GM19452 (cell line): ENCODE data around the gene SEPSECS.
"Not testable (repeated sequence)": the region's sequence is repeated elsewhere in the genome, so short reads cannot be mapped to it uniquely, and the experiment has no call there.

ENCODE experiments used
- ATAC-seq: cut with Tn5 transposase; IDR thresholded peaks from one replicate; pipeline ENCODE4 v1.9.1; 2021; ENCODE audit not compliant: unreplicated experiment

SEPSECS gene

DNA sequence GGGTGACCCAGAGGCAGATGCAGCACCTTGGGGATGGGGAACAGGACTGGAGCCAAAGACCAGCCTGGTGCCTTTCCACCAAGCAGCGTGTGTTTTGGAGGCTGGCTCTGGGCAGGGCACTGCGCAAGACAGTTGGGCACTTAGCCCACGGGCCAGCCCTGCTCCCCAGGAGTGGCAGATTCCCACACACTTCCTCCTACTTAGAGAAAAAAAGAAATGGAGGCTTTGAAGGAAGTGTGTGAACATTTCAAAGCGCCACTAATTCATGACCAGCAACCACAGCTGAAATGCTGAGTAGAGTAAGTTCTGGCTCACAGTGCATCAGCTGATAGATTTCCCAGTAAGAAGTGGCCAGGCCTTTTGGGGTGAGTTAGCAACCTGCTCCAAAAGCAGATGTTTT, 74.6 kb downstream of the SEPSECS start:
- ATAC-seq: no peak

- ATAC-seq: not testable (repeated sequence)
Measured at GRCh38 chr4:25083441-25083840, 76.8 kb downstream of the SEPSECS start.

DNA sequence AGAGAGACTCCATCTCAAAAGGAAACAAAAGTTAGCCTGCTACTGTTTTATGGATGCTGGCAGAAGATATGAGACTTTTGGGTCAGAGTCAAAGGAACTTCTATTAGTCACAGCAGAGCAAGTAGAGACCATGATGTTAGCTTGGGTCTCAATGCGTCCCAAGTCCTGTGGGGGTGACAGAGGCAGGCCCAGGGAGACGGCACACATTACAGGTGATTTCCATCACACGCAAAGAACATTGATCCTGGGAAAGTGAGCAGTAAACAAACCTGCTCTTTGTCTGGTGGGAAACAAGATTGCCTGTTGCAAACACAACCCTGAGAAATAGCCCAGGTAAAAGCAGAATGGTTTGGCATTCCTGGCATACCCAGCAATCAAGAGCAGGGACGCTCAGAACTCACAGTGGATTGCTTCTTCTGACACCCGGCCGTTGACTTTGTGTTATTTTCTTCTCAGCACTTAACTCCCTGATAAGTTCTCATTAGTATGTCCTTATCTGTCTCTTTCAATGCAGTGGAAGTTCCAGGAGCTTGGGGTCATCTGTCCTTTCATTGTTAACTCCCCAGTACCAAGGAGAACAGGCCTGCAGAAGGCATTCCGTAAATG, 78.3 kb downstream of the SEPSECS start:
- no peak for ATAC-seq

DNA sequence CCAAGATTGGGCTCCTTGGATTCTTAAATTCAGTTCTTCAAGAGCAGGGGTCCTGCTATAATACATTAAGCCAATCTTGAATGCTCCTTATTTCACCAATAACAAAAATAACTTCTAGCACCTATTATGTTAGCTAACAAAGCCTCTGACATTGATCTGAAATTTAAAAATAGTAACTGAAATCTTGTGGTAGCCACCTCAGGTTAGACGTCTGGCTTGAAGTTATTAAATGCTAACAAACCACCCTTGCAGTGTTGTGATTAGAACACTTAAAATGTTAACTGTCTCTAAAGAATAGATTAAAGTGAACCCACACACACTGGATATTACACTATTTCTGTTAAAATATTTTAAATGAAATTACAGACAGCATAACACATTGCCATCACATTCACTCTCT, 79.7 kb downstream of the SEPSECS start:
- no peak for ATAC-seq

DNA sequence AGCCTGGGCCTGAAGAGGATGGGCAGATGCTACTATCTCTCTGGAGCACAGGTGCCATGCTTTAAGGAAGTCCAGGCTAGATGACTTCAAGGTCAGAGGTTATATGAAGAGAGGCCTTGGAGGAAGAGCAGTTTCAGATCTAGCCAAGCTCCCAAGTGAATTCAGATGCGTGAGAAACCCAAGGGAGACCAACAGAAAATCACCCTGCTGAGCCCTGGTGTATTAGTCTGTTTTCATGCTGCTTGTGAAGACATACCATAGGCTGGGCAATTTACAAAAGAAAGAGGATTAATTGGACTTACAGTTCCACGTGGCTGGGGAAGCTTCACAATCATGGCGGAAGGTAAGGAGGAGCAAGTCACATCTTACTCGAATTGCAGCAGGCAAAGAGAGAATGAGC, 81.7 kb downstream of the SEPSECS start:
- ATAC-seq: no peak

GRCh38 chr4:25076625-25077398, 83.4 kb downstream of the SEPSECS start:
- no peak for ATAC-seq

GRCh38 chr4:25075851-25076250, 84.4 kb downstream of the SEPSECS start:
- no peak for ATAC-seq

- no peak for ATAC-seq
Measured at GRCh38 chr4:25075129-25075528, 85.1 kb downstream of the SEPSECS start.

- no peak for ATAC-seq
Measured at GRCh38 chr4:25070545-25070944, 89.7 kb downstream of the SEPSECS start.
